Left ventricle myocardium inferior (tissue), 1 donor: Measurements from ENCODE around the gene NDUFB11. TPM values are rescaled to one million over a fixed set of nuclear protein-coding genes. Genes with fewer than 3 reads are reported as not detected.
"Not testable (repeated sequence)": the region's sequence is repeated elsewhere in the genome, so short reads cannot be mapped to it uniquely, and the experiment has no call there.

Experiments used
- DNase-seq: peaks from one replicate; pipeline ENCODE4 v3.0.0-alpha.2; 2020
- H3K27ac ChIP-seq: fragments of 200-600 bp; replicated peaks from 2 replicates; pipeline ENCODE4 v1.8.0; 2021
- H3K27me3 ChIP-seq: fragments of 200-600 bp; 2 replicates; pipeline ENCODE4 v1.8.0; 2021; ENCODE audit warnings: low read depth
- H3K36me3 ChIP-seq: fragments of 200-600 bp; 2 replicates; pipeline ENCODE4 v1.8.0; 2021
- H3K4me1 ChIP-seq: fragments of 200-600 bp; 2 replicates; pipeline ENCODE4 v1.8.0; 2021
- H3K4me3 ChIP-seq: fragments of 200-600 bp; 2 replicates; pipeline ENCODE4 v1.8.0; 2021; ENCODE audit warnings: mild to moderate bottlenecking, moderate library complexity
- H3K9me3 ChIP-seq: fragments of 200-600 bp; replicated peaks from 2 replicates; pipeline ENCODE4 v1.8.0; 2021
- CTCF ChIP-seq: fragments of 200-600 bp; IDR thresholded peaks from 2 replicates; pipeline ENCODE4 v1.8.0; 2021; ENCODE audit warnings: antibody characterized with exemption, mild to moderate bottlenecking, borderline replicate concordance
- intact Hi-C: fragments of 100-400 bp; cut with micrococcal nuclease; formaldehyde crosslinking; loops from one replicate; pipeline ENCODE4 v1.11.0; 2022
- total RNA-seq: library from RNA; stranded (reverse); fragmentation: NEBNext Ultra II Directional; extraction: Animal tissue kit (Norgen Biotek cat#: 25700); gene quantifications from one replicate; pipeline ENCODE4 v1.2.1, GENCODE V29; 2021
- donor health status: DM: no; HTN: yes; CAD: no; lungs with severe emphysema.

The NDUFB11 gene
- total RNA-seq, 1 donor from 2014 or later: 171 TPM

- DNase-seq: no peak
- peaks cover 35% of the 10 kb centered on the region for H3K4me1 ChIP-seq
- H3K36me3 ChIP-seq: peaks cover 5% of the 10 kb centered on the region
- H3K27ac ChIP-seq: peak overlapping the region; percentile 97
- intact Hi-C loops: no loop called here
- no peak for TF ChIP-seq CTCF
- H3K9me3 ChIP-seq: no peaks in the 10 kb centered on the region
- no peaks in the 10 kb centered on the region for H3K27me3 ChIP-seq
- H3K4me3 ChIP-seq: peak overlapping the region; percentile 78
Observed at GRCh38 chrX:47145395-47146120, 1.1 kb upstream of the NDUFB11 start.

GRCh38 chrX:47143894-47144625, 442 bp downstream of the NDUFB11 start:
- no peak for TF ChIP-seq CTCF
- Histone ChIP-seq H3K27ac (peak overlapping the region; percentile 97), H3K4me1 (peaks cover 35% of the 10 kb centered on the region), H3K36me3 (peaks cover 5% of the 10 kb centered on the region), H3K4me3 (peak overlapping the region; percentile 78), H3K27me3 (no peaks in the 10 kb centered on the region), H3K9me3 (no peaks in the 10 kb centered on the region)
- DNase-seq: no peak
- intact Hi-C loops: no loop called here

- intact Hi-C loops: no loop called here
- no peak overlapping the region for H3K4me3 ChIP-seq
- DNase-seq: no peak
- peaks cover 3% of the 10 kb centered on the region for H3K4me1 ChIP-seq
- TF ChIP-seq CTCF: no peak
- peaks cover 5% of the 10 kb centered on the region for H3K36me3 ChIP-seq
- H3K9me3 ChIP-seq: no peaks in the 10 kb centered on the region
- no peaks in the 10 kb centered on the region for H3K27me3 ChIP-seq
- H3K27ac ChIP-seq: no peak overlapping the region
Observed at GRCh38 chrX:47138171-47138570, 6.3 kb downstream of the NDUFB11 start.

GRCh38 chrX:47135650-47136049, 8.9 kb downstream of the NDUFB11 start:
- H3K27me3 ChIP-seq, H3K4me3 ChIP-seq, DNase-seq, H3K9me3 ChIP-seq, H3K4me1 ChIP-seq, H3K36me3 ChIP-seq, intact Hi-C loops: not testable (repeated sequence)
- H3K27ac ChIP-seq: peak overlapping the region; percentile 5

- Histone ChIP-seq H3K9me3 (no peaks in the 10 kb centered on the region), H3K4me3 (no peak overlapping the region), H3K4me1 (peaks cover 10% of the 10 kb centered on the region), H3K27ac (no peak overlapping the region), H3K36me3 (no peaks in the 10 kb centered on the region), H3K27me3 (no peaks in the 10 kb centered on the region)
- TF ChIP-seq CTCF: no peak
- no peak for DNase-seq
- intact Hi-C loops: no loop called here
Observed at GRCh38 chrX:47133493-47133892, 11.0 kb downstream of the NDUFB11 start.

- Histone ChIP-seq H3K36me3 (no peaks in the 10 kb centered on the region), H3K27me3 (no peaks in the 10 kb centered on the region), H3K4me3 (peak overlapping the region; percentile 72), H3K9me3 (no peaks in the 10 kb centered on the region), H3K27ac (peak overlapping the region; percentile 87), H3K4me1 (peaks cover 10% of the 10 kb centered on the region)
- TF ChIP-seq CTCF: no peak
- DNase-seq: no peak
- intact Hi-C loops: no loop called here
Observed at GRCh38 chrX:47129899-47130358, 14.6 kb downstream of the NDUFB11 start.
